K562 (cell line): ENCODE results near the gene TMPRSS11E. TPM values are rescaled to one million over a fixed set of nuclear protein-coding genes. Genes with fewer than 3 reads are reported as not detected.

ENCODE experiments used
- ATAC-seq: fragments of 200-7000 bp; cut with Tn5 transposase; 3 replicates; pipeline ENCODE4 v1.9.1; 2020; ENCODE audit warnings: moderate library complexity
- BruUV-seq: library from RNA; stranded (reverse); fragments of 400-500 nt; replicated peaks from 2 replicates; lab custom pipeline; 2021; lab: Mats Ljungman, UMichigan
- CTCF ChIA-PET: fragments of 300-600 bp; formaldehyde crosslinking; extraction: SDS; loops from one replicate; lab custom pipeline; 2021; ENCODE audit warnings: low intra/inter-chr PET ratio; lab: Yijun Ruan, JAX
- POLR2A ChIA-PET: fragments of 300-600, 350-650 bp; sonication (Branson Sonifier 250); formaldehyde crosslinking; extraction: SDS; loops from one replicate; lab custom pipeline; 2021; ENCODE audit warnings: antibody characterized with exemption, inconsistent platforms; lab: Yijun Ruan, JAX
- DNase-seq, 4 experiments: peaks; one replicate each; pipeline versions ENCODE4 v3.0.0 to v3.0.0-alpha.2; 2011 to 2018; ENCODE audit warnings: low spot score in 3 of 4, mixed read lengths in 3 of 4; ENCODE audit errors: extremely low read depth in 1 of 4
- FAIRE-seq: peaks from 2 replicates; lab custom pipeline; 2011; peaks lifted over from hg19 to GRCh38; lab: Jason Lieb, UNC
- H2AFZ ChIP-seq: 2 replicates; pipeline ENCODE4 v1.6.0; 2011; ENCODE audit warnings: low read depth, low read length, control low read depth, inconsistent platforms
- H3K27ac ChIP-seq: fragments of 200-600 bp; 3 replicates; pipeline ENCODE4 v1.8.0; 2011; ENCODE audit warnings: low read depth, mild to moderate bottlenecking, control low read depth, inconsistent platforms, low read length, moderate library complexity, mixed read lengths; ENCODE audit errors: extremely low read depth
- H3K27me3 ChIP-seq, 2 experiments: fragments of 300-600 bp in 1 of 2; 2 replicates in 1 of 2; 3 replicates in 1 of 2; pipeline versions ENCODE4 v1.6.0 to v1.8.0; 2011; ENCODE audit warnings: inconsistent platforms in 2 of 2, low read length in 2 of 2, mild to moderate bottlenecking in 1 of 2, mixed read lengths in 1 of 2, moderate library complexity in 1 of 2; ENCODE audit not compliant: control insufficient read depth in 2 of 2, insufficient read depth in 2 of 2
- H3K36me3 ChIP-seq: fragments of 300-600 bp; 3 replicates; pipeline ENCODE4 v1.8.0; 2011; ENCODE audit warnings: mild to moderate bottlenecking, low read length, inconsistent platforms; ENCODE audit not compliant: control insufficient read depth, insufficient read depth
- H3K4me1 ChIP-seq, 2 experiments: fragments of 200-600 bp in 1 of 2; replicated peaks in 1 of 2; 2 replicates in 1 of 2; 3 replicates in 1 of 2; pipeline versions ENCODE4 v1.5.1 to v1.8.0; 2011; ENCODE audit warnings: inconsistent platforms in 2 of 2, low read length in 2 of 2, mild to moderate bottlenecking in 1 of 2, mixed read lengths in 1 of 2, moderate library complexity in 1 of 2; ENCODE audit not compliant: control insufficient read depth in 2 of 2, insufficient read depth in 2 of 2
- H3K4me2 ChIP-seq: 2 replicates; pipeline ENCODE4 v1.6.1; 2011; ENCODE audit warnings: low read length, control low read depth, inconsistent platforms, mixed read lengths; ENCODE audit not compliant: insufficient read depth
- H3K4me3 ChIP-seq: fragments of 200-600 bp; sonication (generic), shearing (Covaris generic); 2 replicates; pipeline ENCODE4 v1.5.1; 2016; ENCODE audit warnings: control low read depth, inconsistent platforms
- H3K79me2 ChIP-seq: fragments of 200-600 bp; 3 replicates; pipeline ENCODE4 v1.8.0; 2011; ENCODE audit warnings: low read length, inconsistent platforms; ENCODE audit not compliant: control insufficient read depth, insufficient read depth
- H3K9ac ChIP-seq, 2 experiments: 2 replicates each; pipeline versions ENCODE4 v1.6.0 to v1.6.1; 2011; ENCODE audit warnings: low read depth in 2 of 2, low read length in 2 of 2, control low read depth in 1 of 2, inconsistent platforms in 1 of 2, mild to moderate bottlenecking in 1 of 2, mixed read lengths in 1 of 2; ENCODE audit not compliant: insufficient read depth in 1 of 2
- H3K9me1 ChIP-seq: one replicate; pipeline ENCODE4 v1.6.0; 2011; ENCODE audit warnings: inconsistent platforms, mild to moderate bottlenecking, low read length, moderate library complexity; ENCODE audit not compliant: control insufficient read depth, insufficient read depth
- H3K9me3 ChIP-seq: replicated peaks from 2 replicates; pipeline ENCODE4 v1.5.1; 2011; ENCODE audit warnings: low read depth, low read length, inconsistent platforms; ENCODE audit not compliant: control insufficient read depth, insufficient read depth
- H4K20me1 ChIP-seq: replicated peaks from 2 replicates; pipeline ENCODE4 v1.6.1; 2011; ENCODE audit warnings: low read length, inconsistent platforms, mixed read lengths; ENCODE audit not compliant: control insufficient read depth, insufficient read depth
- CBX2 ChIP-seq: fragments of 200-600 bp; sonication (generic); IDR thresholded peaks from one replicate; pipeline ENCODE4 v1.6.1; 2012; ENCODE audit warnings: mild to moderate bottlenecking, low read length, inconsistent platforms; ENCODE audit not compliant: insufficient read depth, poor library complexity, severe bottlenecking
- CEBPG ChIP-seq, 3 experiments: fragments of 200-800 bp in 1 of 3; sonication (Bioruptor generic) in 1 of 3; sonication (generic) in 1 of 3; formaldehyde crosslinking in 1 of 3; IDR thresholded peaks in 2 of 3; conservative IDR thresholded peaks in 1 of 3; 2 replicates each; pipeline versions ENCODE4 v1.6.1 to v1.8.0; 2016 to 2022; ENCODE audit warnings: missing compliant biosample characterization in 2 of 3, missing genetic modification characterization in 2 of 3, mild to moderate bottlenecking in 1 of 3, missing genetic modification reagents in 1 of 3
- DMBX1 ChIP-seq: fragments of 250-450 bp; sonication (Bioruptor Pico); IDR thresholded peaks from 2 replicates; pipeline ENCODE4 v1.8.0; 2022; ENCODE audit warnings: inconsistent platforms, mild to moderate bottlenecking, moderate library complexity, borderline replicate concordance
- FOSL1 ChIP-seq: fragments of 200-800 bp; sonication (Bioruptor generic); conservative IDR thresholded peaks from 2 replicates; pipeline ENCODE4 v1.6.1; 2016; ENCODE audit warnings: missing genetic modification characterization, missing compliant biosample characterization
- GTF2F1 ChIP-seq: IDR thresholded peaks from 2 replicates; pipeline ENCODE4 v1.6.1; 2011; ENCODE audit warnings: low read depth, low read length, improper control_type of control experiment
- HDAC3 ChIP-seq: fragments of 450-650 bp; IDR thresholded peaks from 2 replicates; pipeline ENCODE4 v1.6.1; 2018; ENCODE audit warnings: borderline replicate concordance, mild to moderate bottlenecking, moderate library complexity; ENCODE audit not compliant: partially characterized antibody
- NONO ChIP-seq, 2 experiments: fragments of 200-400 bp in 1 of 2; fragments of 450-650 bp in 1 of 2; formaldehyde crosslinking in 1 of 2; IDR thresholded peaks; 2 replicates each; pipeline ENCODE4 v1.6.1; 2017; ENCODE audit warnings: low read depth in 2 of 2, mild to moderate bottlenecking in 2 of 2, moderate library complexity in 2 of 2, low read length in 1 of 2
- NR2F6 ChIP-seq: fragments of 450-650 bp; formaldehyde crosslinking; IDR thresholded peaks from 2 replicates; pipeline ENCODE4 v1.4.0; 2020; ENCODE audit warnings: mild to moderate bottlenecking
- RFX7 ChIP-seq: fragments of 250-450 bp; sonication (Bioruptor Pico); IDR thresholded peaks from 2 replicates; pipeline ENCODE4 v1.5.1; 2021; ENCODE audit warnings: mild to moderate bottlenecking
- WHSC1 ChIP-seq: IDR thresholded peaks from one replicate; pipeline ENCODE4 v1.6.1; 2012; ENCODE audit warnings: low read length, control low read depth, inconsistent platforms
- WGBS: fragments of 100-300 bp; shearing (Covaris generic); methylation state at CpG from one replicate; pipeline ENCODE4 v1.1.6; 2016; ENCODE audit warnings: low coverage, mixed read lengths; ENCODE audit not compliant: insufficient coverage; ENCODE audit errors: missing lambda C conversion rate; 5-methylcytosine and 5-hydroxymethylcytosine counted together
- in situ Hi-C: fragments of 300-500 bp; cut with MboI; formaldehyde crosslinking; loops from 4 replicates; pipeline ENCODE4 v1.15.0; 2018; ENCODE audit warnings: inconsistent platforms, mixed read lengths
- intact Hi-C: fragments of 100-400 bp; cut with micrococcal nuclease; formaldehyde crosslinking; loops from 2 replicates; pipeline ENCODE4 v1.14.2; 2022
- polyA plus RNA-seq, 8 experiments: library from polyadenylated mRNA; depleted of rRNA in 4 of 8; stranded (reverse) in 5 of 8; unstranded in 3 of 8; fragments of >200 nt; fragmentation: Nextera tagmentation in 2 of 8; fragmentation: Illumina TruSeq in 1 of 8; extraction: Ambion mirVana in 2 of 8; extraction: Trizol in 1 of 8; gene quantifications; 2 replicates each; pipeline versions ENCODE4 v1.2.1 to v1.2.3, GENCODE V29; 2011 to 2014; ENCODE audit warnings: inconsistent platforms in 1 of 8, missing spikeins in 1 of 8
- total RNA-seq, 7 experiments: library from RNA; depleted of rRNA in 6 of 7; stranded (reverse); fragments of >200 nt in 6 of 7; fragmentation: Illumina TruSeq in 2 of 7; extraction: Trizol in 2 of 7; gene quantifications; 2 replicates each; pipeline versions ENCODE4 v1.2.1 to v1.2.3, GENCODE V29; 2011 to 2021; ENCODE audit warnings: low replicate concordance in 1 of 7
- TF ChIP-seq, protein P1 (sequence below), 2 experiments: fragments of 450-650 bp; IDR thresholded peaks; 2 replicates each; pipeline ENCODE4 v1.6.1; 2018; ENCODE audit warnings: mild to moderate bottlenecking in 2 of 2, low read depth in 1 of 2; ENCODE audit not compliant: partially characterized antibody in 2 of 2

TMPRSS11E gene
- total and polyA plus RNA-seq, 9 of the 15 experiments (the other 6 are each of a cell fraction or from before 2014, with no cell fraction given): not detected

DNA sequence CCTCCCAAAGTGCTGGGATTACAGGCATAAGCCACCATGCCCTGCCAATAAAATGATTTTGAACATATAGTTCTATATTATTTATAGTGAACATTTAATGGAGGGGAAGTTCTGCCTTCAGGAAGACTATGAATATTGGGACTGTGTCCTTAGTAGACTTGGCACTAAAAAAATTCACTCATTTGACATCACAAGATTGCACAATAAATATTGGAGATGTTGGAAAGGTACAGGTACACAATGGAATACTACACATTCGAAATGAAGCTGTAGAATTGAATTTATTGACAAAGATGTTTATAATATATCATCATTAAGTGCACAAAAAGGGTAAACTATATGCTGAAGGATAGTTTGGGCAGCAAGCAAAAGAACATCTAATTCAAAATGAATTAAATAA, 13.0 kb upstream of the TMPRSS11E start:
- CTCF ChIA-PET: no interaction called here
- Histone ChIP-seq H3K27me3 (no peaks in the 10 kb centered on the region), H3K9ac (no peak overlapping the region), H3K4me1 (no peaks in the 10 kb centered on the region), H4K20me1 (no peaks in the 10 kb centered on the region), H3K9me1 (no peaks in the 10 kb centered on the region), H3K4me3 (no peak overlapping the region), H3K79me2 (no peaks in the 10 kb centered on the region), H3K27ac (no peak overlapping the region), H2AFZ (no peak overlapping the region), H3K4me2 (no peak overlapping the region), H3K9me3 (no peaks in the 10 kb centered on the region), H3K36me3 (no peaks in the 10 kb centered on the region)
- WGBS: 0% methylated on average over 1 of the region's 1 CpG
- ATAC-seq: no peak
- POLR2A ChIA-PET: no interaction called here
- no peak for FAIRE-seq
- TF ChIP-seq FOSL1 (no peak), HDAC3 (no peak), CEBPG (CRISPR knock-in tag; IDR thresholded peaks at IDR 0.05) (no peak), CEBPG (tag; conservative IDR thresholded peaks at IDR 0.05 in 1 of 2, IDR thresholded peaks at IDR 0.05 in 1 of 2) (peak in 1 of 2 experiments; percentile 44; a peak in 1 of 4 replicates)
- DNase-seq: no peak
- in situ Hi-C loops (no loop called here), intact Hi-C loops (no loop called here)
- no TSS peak for BruUV-seq

DNA sequence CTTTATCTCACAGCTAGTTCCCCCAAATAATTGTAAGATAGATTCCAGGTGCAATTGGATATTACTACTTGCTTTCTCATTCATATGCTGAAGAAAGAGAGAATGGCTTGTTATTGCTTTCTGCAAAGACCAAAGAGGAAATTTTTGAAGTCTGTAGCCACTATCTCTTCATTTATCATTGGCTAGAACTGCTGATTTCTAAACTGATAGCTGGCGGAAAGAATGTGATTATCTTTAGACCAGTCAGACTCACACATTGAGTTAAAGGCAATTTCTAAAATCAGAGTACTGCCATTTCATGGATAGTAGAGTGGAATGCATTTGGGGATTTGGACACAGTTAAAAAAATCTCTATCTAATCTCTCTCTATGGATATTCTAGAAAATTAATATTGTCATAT, 12.4 kb upstream of the TMPRSS11E start:
- CTCF ChIA-PET: no interaction called here
- in situ Hi-C loops (no loop called here), intact Hi-C loops (no loop called here)
- no peaks in the 10 kb centered on the region for H3K9me1 ChIP-seq
- H3K9ac ChIP-seq: no peak overlapping the region
- H3K9me3 ChIP-seq: no peaks in the 10 kb centered on the region
- H3K4me3 ChIP-seq: no peak overlapping the region
- no peaks in the 10 kb centered on the region for H3K36me3 ChIP-seq
- FAIRE-seq (no peak), DNase-seq (no peak), ATAC-seq (no peak)
- H3K4me1 ChIP-seq: no peaks in the 10 kb centered on the region
- POLR2A ChIA-PET: no interaction called here
- no peak overlapping the region for H2AFZ ChIP-seq
- no peaks in the 10 kb centered on the region for H3K79me2 ChIP-seq
- WGBS: 0% methylated on average over 1 of the region's 1 CpG
- BruUV-seq: no TSS peak
- no peaks in the 10 kb centered on the region for H3K27me3 ChIP-seq
- H3K4me2 ChIP-seq: no peak overlapping the region
- TF ChIP-seq NONO (IDR thresholded peaks at IDR 0.05; ENCODE audit: low read depth in 2 of 2, low read length in 1 of 2): no peak
- no peak for TF ChIP-seq NR2F6 (CRISPR knock-in tag)
- TF ChIP-seq CBX2: no peak
- TF ChIP-seq, protein P1, sequence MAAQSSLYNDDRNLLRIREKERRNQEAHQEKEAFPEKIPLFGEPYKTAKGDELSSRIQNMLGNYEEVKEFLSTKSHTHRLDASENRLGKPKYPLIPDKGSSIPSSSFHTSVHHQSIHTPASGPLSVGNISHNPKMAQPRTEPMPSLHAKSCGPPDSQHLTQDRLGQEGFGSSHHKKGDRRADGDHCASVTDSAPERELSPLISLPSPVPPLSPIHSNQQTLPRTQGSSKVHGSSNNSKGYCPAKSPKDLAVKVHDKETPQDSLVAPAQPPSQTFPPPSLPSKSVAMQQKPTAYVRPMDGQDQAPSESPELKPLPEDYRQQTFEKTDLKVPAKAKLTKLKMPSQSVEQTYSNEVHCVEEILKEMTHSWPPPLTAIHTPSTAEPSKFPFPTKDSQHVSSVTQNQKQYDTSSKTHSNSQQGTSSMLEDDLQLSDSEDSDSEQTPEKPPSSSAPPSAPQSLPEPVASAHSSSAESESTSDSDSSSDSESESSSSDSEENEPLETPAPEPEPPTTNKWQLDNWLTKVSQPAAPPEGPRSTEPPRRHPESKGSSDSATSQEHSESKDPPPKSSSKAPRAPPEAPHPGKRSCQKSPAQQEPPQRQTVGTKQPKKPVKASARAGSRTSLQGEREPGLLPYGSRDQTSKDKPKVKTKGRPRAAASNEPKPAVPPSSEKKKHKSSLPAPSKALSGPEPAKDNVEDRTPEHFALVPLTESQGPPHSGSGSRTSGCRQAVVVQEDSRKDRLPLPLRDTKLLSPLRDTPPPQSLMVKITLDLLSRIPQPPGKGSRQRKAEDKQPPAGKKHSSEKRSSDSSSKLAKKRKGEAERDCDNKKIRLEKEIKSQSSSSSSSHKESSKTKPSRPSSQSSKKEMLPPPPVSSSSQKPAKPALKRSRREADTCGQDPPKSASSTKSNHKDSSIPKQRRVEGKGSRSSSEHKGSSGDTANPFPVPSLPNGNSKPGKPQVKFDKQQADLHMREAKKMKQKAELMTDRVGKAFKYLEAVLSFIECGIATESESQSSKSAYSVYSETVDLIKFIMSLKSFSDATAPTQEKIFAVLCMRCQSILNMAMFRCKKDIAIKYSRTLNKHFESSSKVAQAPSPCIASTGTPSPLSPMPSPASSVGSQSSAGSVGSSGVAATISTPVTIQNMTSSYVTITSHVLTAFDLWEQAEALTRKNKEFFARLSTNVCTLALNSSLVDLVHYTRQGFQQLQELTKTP (IDR thresholded peaks at IDR 0.05; ENCODE audit: low read depth in 1 of 2, partially characterized antibody in 2 of 2): no peak
- no peak for TF ChIP-seq GTF2F1
- no peak for TF ChIP-seq WHSC1
- no peak for TF ChIP-seq DMBX1 (CRISPR knock-in tag)
- TF ChIP-seq RFX7 (CRISPR knock-in tag): no peak
- H3K27ac ChIP-seq: no peak overlapping the region
- H4K20me1 ChIP-seq: no peaks in the 10 kb centered on the region
